HG03095 (cell line): ENCODE data around the gene SERTAD1.

Source experiments
- ATAC-seq: cut with Tn5 transposase; IDR thresholded peaks from one replicate; pipeline ENCODE4 v1.9.1; 2021; ENCODE audit warnings: moderate library complexity; ENCODE audit not compliant: unreplicated experiment

The SERTAD1 gene

DNA sequence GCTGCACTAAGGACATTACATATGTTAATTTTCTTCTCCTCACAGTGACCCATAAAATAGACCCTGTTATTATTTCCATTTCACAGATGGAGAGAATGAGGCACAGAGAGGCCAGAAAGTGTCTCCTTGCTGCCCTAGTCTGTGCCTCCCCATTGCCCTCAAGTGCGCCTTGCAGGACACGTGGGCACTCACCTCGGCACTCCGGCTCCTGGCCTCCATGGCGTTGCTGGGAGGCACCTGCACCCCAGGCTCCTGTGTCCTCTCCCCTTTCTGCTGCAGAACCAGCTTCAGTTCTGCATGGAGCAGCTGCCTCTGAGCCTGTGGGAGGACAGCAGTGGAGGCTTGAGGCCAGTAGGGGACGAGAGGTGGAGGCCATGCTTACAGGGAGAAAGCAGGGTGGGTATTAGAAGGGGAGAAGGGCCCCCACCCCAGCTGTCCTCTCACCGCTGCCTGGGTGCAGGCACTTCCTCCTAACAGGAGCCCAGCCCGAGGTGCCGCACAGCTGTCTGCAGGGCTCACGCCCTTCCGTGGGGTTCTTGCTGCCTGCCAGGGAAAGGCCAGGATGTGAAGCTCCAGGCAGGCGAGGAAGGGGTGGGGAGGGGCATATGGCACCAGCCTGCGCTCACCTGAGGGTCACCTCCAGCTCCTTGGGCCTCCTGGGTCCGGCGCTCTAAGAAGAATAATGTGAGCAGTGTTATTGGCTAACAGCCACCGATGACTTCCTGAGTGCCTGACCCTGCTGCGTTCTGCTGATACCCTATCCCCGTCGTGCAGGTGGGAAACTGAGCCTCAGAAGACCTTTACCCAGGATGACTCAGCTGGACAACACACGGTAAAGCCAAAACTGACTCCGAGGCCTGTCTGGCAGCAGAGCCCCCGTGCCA lies 17.8 kb downstream of the SERTAD1 start:
- ATAC-seq, result no peak

DNA sequence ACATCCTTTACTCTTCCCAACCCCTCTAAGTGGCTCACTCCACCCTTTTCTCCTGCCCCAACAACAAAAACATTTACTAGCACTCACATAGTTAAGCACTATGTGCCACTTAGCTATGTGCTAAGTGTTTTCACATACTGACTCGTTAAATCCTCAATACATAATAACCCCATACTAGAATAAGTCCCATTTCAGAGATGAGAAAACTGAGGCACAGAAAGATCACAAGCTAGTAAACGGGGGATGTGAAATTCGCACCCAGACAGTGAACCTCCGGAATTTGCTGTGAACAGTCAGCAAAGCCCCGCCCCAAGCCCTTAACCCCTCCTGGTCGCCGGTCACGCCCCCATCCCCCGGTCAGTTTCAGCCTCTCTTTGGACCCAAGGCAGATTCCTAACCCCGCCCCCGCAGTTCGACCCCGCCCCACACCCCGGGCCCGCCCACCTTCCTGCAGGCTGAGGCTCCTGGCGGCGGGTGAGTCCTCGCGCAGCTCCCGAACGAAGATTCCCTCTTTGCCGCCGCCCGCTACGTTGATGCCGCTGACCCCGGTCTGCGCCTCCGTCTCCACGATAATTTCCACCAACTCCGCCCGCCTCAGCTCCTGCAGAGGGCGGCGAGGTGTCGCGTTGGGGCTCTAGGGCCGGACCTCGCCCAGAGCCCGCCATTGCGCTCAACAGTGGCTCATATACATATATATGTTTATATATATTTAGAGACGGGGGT lies 22.4 kb downstream of the SERTAD1 start:
- peak; percentile 56 for ATAC-seq

DNA sequence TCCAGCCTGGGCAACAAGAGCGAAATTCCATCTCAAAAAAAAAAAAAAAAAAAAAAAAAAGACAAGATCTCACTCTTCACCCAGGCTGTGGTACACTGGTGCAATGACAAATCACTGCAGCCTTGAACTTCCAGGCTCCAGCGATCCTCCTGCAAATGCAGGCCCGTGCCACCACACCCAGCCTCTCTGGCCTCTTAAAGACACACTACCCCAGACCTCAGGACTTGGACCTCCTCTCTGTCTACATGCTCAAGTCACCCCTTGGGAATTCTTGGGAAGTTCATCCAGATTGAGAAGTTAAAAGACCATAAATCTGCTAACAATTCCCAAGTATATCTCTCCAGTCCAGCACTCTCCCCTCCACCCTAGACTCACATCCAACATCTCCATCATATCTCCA lies 25.2 kb downstream of the SERTAD1 start:
- no peak for ATAC-seq

DNA sequence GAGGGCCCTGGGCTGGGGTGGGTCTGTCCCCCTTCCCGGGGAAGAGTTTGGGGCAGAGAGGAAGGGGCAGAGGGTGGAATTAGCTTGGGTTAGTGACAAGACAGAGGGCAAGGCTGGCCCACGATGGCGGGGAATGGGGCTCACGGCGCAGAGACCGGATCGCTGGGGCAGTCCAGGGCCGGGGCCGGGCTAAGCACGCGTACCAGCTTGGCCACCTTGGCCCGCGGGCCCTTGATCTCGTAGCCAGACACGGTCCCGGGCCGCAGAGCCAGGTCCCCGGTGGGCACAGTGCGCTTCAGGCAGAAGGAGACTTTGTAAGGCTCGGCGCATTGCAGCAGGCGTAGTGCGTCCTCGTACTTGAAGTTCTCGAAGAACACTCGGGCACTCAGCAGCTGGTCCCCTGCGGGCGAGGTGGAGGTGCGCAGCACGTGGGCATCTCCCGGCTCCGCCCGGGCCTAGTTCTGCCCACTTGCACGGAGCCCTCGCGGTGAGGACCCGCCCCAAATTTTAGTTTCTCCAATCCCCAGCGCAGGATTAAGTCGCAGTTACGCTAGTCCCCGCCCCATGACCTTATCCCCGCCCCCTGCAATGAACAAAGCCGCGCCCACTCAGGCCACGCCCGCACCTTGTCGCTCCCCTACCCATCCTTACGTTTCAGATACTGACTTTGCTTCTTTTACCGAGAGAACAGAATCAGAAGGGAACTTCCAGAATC lies 27.2 kb downstream of the SERTAD1 start:
- ATAC-seq, result no peak

DNA sequence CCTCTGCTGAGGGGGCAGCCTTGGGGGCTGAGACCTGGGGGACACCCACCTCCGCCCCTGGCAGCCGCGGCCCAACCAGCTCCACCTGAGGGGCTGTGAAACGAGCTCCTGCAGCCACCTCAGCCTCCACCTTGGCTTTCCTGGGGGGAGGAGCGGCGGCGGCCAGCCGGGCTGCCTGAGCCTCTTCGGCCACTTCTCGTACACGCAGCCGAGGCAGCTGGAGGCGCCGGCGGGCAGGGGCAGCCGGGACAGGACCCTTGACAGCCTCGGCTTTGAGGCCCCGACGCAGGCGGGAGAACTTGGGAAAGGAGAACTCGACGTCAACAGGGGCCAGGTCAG lies 28.3 kb downstream of the SERTAD1 start:
- no peak for ATAC-seq

DNA sequence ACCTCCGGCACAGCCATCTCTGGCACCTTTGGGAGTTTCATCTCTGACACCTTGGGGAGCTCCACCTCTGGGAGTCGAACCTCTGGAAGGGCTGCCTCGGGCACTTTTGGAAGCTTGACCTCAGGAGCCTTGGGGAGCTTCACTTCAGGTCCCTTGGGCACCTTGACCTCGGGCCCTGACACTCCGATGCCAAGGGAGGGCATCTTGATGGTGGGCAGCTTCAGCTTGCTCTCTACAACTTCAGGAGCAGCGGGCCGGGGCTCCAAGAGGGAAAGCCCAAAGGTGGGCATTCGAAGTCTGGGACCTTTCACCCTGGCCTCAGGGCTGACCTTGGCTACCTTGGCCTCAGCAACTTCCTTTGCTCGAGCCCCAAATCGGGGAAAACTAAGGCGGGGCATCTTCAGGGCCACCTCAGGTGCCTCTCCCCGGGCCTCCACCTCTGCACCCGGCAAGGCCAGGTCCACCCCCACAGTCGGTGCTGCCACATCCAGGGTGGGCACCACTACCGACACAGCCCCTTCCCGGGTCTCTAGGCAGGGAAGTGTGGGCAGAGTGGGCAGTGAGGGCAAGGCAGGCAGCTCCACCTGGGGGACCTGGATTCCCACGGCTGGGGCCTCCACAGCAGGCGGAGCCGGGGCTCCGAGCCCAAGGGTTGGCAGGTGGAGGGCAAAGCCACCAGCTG lies 28.8 kb downstream of the SERTAD1 start:
- ATAC-seq, result no peak

DNA sequence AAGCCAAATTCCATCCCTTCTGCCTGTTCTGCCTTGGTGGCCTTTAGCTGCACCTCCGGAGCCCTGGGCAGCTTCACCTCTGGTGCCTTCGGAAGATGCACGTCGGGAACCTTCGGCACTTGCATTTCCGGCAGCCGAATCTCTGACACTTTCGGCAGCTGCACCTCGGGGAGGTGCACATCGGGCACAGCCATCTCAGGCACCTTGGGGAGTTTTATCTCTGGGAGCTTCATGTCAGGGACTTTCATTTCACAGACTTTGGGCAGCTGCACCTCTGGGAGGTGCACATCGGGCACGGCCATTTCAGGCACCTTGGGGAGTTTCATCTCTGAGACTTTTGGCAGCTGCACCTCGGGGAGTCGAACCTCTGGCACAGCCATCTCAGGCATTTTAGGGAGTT lies 29.8 kb downstream of the SERTAD1 start:
- no peak for ATAC-seq

DNA sequence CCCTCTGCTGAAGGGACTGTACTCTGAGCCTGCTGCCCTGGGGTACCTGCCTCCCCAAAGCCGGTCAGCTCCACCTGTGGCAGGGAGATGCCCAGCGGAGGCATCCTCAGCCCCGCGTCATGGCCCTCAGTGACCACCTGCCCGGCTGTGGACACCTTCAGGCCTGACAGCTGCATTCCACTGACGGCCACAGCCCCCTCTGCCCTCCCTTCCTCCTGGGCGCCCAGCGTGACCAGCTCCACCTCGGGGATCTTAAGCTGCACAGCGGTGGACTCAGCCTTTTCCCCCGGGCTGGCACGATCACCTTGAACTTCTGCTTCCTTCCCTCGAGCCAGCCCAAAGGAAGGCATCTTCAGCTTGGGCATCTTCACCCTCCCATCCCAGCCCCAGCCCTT lies 31.0 kb downstream of the SERTAD1 start:
- no peak for ATAC-seq

DNA sequence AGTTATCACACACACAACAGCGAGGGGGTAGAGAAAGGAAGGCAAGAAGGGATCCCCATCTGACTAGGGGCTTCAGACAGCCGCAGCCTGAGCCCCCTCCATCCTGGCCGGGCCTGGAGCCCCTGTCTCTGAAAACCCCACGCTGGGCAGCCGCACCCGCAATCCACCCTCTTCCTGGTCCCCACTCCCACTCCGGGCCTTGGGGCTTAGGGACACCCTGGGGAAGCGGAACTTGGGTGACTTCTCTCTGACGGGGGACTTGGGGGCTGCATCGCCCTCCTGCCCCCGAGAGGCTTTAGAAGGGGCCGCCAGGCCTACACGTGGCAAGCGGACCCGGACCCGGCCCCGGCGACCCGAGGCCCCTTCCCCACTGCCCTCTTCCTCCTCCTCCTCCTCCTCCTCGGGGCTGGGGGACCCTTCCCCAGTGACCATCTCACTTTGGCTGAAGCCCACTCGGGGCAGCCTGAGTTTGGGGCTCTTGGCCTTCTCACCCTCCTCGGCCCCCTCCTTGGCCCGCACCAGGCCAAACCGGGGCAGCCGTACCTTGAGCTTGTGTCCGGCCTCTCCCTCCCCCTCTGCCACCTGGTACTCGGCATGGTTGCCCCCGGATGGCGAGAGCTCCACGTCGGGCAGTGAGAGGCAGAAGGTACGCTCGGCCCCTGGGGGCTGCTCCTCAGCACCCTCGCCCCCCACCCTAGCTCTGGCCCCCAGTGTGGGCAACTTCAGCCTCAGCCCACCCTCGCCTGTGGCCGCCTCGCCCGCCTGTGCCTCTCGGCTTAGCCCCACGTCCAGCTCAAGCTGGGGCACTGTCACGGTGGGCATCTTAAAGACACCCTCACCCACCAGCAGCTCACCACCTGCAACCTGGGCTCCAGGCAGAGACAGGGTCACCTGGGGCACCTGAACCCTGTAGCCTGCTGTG lies 31.6 kb downstream of the SERTAD1 start:
- ATAC-seq, result no peak

DNA sequence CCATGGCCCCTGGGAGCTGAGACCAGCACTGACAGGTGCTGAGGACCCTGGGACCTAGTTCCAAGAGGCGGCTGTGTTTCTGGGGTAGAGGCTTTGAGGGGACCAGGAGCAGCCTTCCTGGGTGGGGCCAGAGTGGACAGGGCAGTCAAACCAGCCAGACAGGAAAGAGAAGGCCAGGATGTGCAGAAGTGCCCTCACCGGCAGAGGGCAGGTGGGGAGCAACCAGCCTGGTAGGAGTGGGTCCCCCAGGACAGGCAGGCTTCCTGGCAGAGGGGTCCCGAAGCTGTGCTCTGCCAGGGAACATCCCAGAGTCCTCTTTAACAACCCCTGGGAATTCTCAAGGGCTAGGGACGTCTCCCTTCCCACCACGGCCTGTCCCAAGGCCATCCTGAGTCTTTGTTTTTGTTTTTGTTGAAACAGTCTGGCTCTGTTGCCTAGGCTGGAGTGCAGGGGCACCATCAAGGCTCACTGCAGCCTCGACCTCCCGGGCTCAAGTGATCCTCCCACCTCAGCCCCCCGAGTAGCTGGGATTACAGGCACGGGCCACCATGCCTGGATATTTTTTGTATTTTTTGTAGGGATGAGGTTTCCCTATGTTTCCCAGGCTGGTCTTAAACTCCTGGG lies 32.8 kb downstream of the SERTAD1 start:
- no peak for ATAC-seq

DNA sequence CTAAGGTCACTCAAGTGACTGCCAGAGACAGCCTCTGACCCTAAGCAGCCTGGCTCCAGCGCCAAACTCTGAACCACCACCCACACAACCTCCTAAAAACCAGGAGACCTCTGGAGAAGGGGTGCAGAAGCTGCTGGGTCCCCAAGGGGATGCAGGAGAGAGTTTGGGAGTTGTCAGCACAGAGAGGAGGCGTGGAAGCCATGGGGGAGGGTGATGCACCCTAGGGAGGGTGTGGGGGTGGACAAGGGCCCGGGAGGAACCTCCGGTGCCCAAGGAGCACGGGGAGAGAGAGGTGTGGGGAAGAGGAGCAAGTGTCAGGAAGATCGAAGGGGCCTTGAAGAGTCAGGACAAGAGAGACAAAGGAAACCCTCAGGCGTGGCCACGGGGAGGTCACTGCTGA lies 33.7 kb downstream of the SERTAD1 start:
- no peak for ATAC-seq

DNA sequence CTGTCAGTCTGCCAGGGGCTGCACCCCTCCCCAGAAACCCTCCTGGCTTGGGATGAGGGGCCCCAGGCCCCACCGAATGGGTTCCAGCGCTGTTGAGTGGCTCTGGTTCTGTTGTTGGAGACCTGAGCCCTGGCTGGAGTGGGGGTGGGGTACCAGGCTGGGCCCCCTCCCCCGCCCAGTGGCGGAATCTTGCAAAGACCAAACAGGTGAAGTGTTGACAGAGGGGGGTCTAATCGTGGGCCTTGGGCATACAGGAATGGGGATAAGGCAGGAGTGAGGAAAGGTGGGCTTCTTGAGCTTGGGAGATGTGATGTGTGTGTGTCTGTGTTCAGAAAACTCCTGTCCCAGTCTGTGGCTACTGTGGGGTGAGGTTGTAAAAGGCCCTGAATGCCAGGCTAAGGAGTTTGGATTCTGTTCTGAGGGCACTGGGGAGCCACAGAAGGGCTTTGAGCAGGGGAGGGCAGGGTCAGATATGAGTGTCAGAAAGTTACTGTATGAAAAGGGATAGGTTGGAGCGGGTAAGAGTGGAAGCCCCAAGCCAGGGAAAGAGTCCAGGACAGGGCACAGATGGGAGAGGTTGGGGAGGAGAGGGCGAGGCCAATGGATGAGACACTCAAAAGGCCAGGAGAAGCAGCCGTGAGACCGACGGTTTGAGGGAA lies 35.6 kb downstream of the SERTAD1 start, which contains the start of gene HIPK4:
Gene HIPK4, minus strand, starts transcription at position 98 of the 659 bp plus-strand sequence. CDS start 279 bp downstream, outside the sequence.
- no peak for ATAC-seq

DNA sequence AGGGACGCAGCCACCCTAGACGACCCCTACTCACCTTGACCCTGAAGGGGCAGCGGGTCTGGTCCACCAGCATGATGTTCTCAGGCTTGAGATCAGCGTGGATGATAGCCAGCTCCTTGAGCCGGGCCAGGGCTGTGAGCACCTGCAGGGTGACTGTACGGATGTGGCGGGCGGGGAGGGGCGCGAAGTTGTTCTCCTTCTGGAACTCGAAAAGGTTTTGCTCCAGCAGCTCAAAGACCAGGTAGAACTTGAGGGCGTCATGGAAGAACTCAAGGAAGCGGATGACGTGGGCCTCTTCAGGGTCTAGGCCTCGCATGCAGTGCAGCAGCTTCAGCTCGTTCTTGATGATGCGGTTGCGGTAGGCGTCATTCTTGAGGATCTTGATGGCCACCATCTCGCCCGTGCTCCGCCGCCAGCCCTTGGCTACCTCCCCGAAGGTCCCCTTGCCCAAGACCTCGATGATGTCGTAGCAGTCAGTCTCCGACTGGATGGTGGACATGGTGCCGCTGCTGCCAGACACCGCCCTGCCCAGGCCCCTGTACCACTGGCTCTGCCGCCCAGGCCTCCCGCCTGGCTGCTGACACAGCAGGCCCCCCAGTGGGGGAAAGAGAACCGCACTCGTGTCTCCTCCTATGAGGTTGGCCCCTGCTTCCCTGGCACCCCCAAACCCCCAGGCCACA lies 36.2 kb downstream of the SERTAD1 start:
- no peak for ATAC-seq

DNA sequence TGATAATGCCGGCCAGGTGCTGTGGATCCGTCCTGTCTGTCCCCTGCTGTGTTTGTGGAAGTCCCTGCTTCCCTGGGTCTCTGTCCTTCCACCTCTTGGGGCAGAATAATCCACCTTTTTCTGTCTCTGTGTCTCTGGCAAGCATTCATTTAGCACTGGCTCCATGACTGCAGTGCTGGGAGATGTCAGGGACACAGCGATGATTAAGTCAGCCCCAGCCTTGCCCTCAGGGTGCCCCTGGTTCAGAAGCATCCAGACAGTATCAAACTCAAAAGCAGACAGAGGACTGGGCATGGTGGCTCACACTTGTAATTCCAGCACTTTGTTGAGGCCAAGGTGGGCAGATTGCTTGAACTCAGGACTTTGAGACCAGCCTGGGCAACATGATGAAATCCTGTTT lies 37.3 kb downstream of the SERTAD1 start:
- no peak for ATAC-seq

DNA sequence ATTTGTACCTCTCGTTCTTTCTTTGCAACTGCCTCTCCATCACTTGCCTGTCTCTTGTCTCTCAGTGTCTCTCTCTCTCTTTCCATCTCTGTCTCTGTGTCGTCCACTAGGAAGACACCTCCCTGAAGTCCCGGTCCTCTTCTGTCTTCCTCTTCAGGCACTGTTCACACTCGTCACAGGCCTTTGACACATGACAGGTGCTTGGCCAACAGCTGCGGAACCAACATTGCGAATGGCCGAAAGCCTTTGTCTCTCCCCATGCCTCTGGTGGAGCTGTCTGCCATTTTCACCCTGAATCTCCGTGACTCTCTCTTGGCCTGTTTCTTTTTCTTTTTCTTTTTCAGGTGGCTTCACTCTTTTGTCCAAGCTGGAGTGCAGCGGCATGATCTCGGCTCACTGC lies 38.6 kb downstream of the SERTAD1 start:
- ATAC-seq, result no peak

DNA sequence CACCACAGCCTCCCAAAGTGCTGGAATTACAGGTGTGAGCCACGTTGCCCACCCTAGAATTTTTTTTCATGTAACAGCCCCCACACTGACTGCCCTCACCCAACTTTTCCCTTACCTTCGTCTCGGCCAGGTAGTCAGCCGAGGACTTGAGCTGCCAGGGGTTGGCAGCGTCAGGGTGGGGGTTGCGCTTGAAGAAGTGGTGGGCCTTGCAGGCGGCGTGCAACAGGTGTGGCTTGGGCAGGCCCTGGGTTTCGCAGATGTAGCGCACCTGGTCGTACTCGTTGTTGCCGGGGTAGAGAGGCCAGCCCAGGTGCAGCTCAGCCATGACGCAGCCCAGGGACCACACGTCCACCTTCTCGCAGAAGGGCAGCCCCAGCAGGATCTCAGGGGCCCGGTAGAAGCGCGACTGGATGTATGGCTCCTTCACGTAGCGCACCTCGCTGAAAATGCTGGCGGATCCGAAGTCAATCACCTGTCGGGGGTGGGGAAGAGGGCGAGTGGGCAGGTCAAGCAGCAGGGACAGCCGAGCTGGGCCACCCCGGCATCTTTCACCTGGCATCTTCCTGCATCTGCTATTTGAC lies 42.0 kb downstream of the SERTAD1 start:
- no peak for ATAC-seq

DNA sequence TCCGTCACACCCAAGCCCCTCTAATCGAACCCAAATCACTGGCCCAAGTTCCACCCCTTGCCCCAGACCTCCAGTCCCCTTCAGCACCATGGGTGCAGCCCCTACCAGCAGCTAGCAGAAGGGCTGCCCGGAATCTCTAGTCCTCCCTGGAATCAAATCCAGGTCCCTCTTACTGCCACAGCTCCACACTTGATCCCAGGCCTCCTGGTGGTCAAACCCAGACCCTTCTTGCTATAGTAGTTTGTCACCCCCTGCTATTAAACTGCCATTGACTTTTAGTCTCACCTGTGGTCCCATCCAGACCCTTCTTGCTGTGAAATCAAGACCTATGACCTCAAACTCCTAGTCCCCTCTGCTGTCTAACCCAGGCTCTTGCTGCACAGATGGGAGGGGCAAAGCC lies 44.5 kb downstream of the SERTAD1 start:
- ATAC-seq, result no peak
